Heart left ventricle (tissue), 16 donors: Measurements from ENCODE around the gene PRR29. TPM values are rescaled to one million over a fixed set of nuclear protein-coding genes. Genes with fewer than 3 reads are reported as not detected.

ENCODE experiments used
- ATAC-seq, 4 donors: fragments of 200-7000 bp; cut with Tn5 transposase; one replicate each; pipeline ENCODE4 v1.9.1; 2020 to 2022; ENCODE audit warnings: moderate library complexity in 4 of 4, mild to moderate bottlenecking in 3 of 4, moderate number of reproducible peaks in 1 of 4
- DNase-seq, 5 donors: peaks; one replicate each; pipeline ENCODE4 v3.0.0-alpha.2; 2020
- H3K27ac ChIP-seq, 12 donors: fragments of 200-600 bp; sonication (generic) in 4 of 12; one replicate each; pipeline versions ENCODE4 v1.5.0 to v1.8.0; 2016 to 2022; ENCODE audit warnings: mild to moderate bottlenecking in 2 of 12
- H3K27me3 ChIP-seq, 9 donors: fragments of 200-600 bp; sonication (generic) in 2 of 9; one replicate each; pipeline versions ENCODE4 v1.5.1 to v1.8.0; 2016 to 2022; ENCODE audit warnings: mild to moderate bottlenecking in 3 of 9
- H3K36me3 ChIP-seq, 9 donors: fragments of 200-600 bp; sonication (generic) in 2 of 9; one replicate each; pipeline versions ENCODE4 v1.5.0 to v1.8.0; 2018 to 2022; ENCODE audit warnings: mild to moderate bottlenecking in 2 of 9
- H3K4me1 ChIP-seq, 12 donors: fragments of 200-600 bp; sonication (generic) in 4 of 12; one replicate each; pipeline versions ENCODE4 v1.5.0 to v1.8.0; 2016 to 2022; ENCODE audit warnings: mild to moderate bottlenecking in 3 of 12
- H3K4me3 ChIP-seq, 12 donors: fragments of 200-600 bp; sonication (generic) in 4 of 12; one replicate each; pipeline versions ENCODE4 v1.5.0 to v1.8.0; 2017 to 2022; ENCODE audit warnings: mild to moderate bottlenecking in 9 of 12, moderate library complexity in 4 of 12
- H3K9me3 ChIP-seq, 12 donors: fragments of 200-600 bp; sonication (generic) in 4 of 12; one replicate each; pipeline versions ENCODE4 v1.5.0 to v1.8.0; 2016 to 2022; ENCODE audit warnings: mild to moderate bottlenecking in 1 of 12
- POLR2A ChIP-seq, 2 donors: fragments of 450-650 bp; IDR thresholded peaks; one replicate each; pipeline ENCODE4 v1.6.1; 2017; ENCODE audit warnings: antibody characterized with exemption in 2 of 2, mild to moderate bottlenecking in 2 of 2, moderate library complexity in 2 of 2
- WGBS, 4 donors: extraction: QIAGEN DNeasy Blood & Tissue Kit in 2 of 4; methylation state at CpG; one replicate each; pipeline versions ENCODE4 v1.1.5 to v1.1.7; 2013 to 2018; 5-methylcytosine and 5-hydroxymethylcytosine counted together
- intact Hi-C, 10 donors: fragments of 100-400 bp; cut with DNase I; formaldehyde crosslinking; loops; one replicate each; pipeline versions ENCODE4 v1.11.1 to v1.14.2; 2022
- polyA plus RNA-seq, 2 donors: library from polyadenylated mRNA; stranded (reverse); fragments of 200-250 nt; gene quantifications; one replicate each; pipeline ENCODE4 v1.2.3, GENCODE V29; 2013
- total RNA-seq, 9 donors: library from RNA; depleted of rRNA in 2 of 9; stranded (reverse); fragments of >200 nt in 2 of 9; fragmentation: NEBNext Ultra II Directional in 3 of 9; extraction: Animal tissue kit (Norgen Biotek cat#: 25700) in 3 of 9; gene quantifications; one replicate each; pipeline versions ENCODE4 v1.1.0 to v1.2.4, GENCODE V29; 2016 to 2023
- TF ChIP-seq, protein P1 (sequence below), 12 donors: fragments of 200-600 bp; sonication (generic) in 4 of 12; IDR thresholded peaks; one replicate each; pipeline versions ENCODE4 v1.5.0 to v1.8.0; 2018 to 2022; ENCODE audit warnings: antibody characterized with exemption in 12 of 12, mild to moderate bottlenecking in 5 of 12
- donor health status: ischemic (EF 13 %, LVEDD 7.1; RV severe dilation, severe dysfunction).
- donor health status: healthy with polysubstance abuse.
- donor health status: DM: no; HTN: yes; CAD: no.
- donor health status: DM: no; HTN: no; CAD: no.
- donor health status: ischemic (EF 25% LVEDD 6.9; RV normal size, moderate dysfunction).
- donor health status: ischemic (EF 25% LVEDD 5.7; RV mildly dilated, moderate dysfunction).
- donor health status: healthy.
- donor health status: DM: yes; HTN: yes; CAD: no.
- donor health status: ischemic (EF 35%, LVEDD 5.7; RV mildly dilated, moderate dysfunction).
- donor health status: nonischemic (EF 11% LVEDD 7.7; RV severe dilation, severe dysfunction).
- donor health status: DM: yes; HTN: yes; CAD: no.
- donor health status: PGD.
- donor health status: ischemic (EF 29% LVEDD 5.4; RV normal size, mild dysfunction).
- donor health status: nonischemic (EF 23%, LVEDD 6.1; RV moderate dilation, normal function).

PRR29 gene
- total and polyA plus RNA-seq, 11 donors, result 0.15 to 1.8 (median 0.26) TPM; not detected in 3

DNA sequence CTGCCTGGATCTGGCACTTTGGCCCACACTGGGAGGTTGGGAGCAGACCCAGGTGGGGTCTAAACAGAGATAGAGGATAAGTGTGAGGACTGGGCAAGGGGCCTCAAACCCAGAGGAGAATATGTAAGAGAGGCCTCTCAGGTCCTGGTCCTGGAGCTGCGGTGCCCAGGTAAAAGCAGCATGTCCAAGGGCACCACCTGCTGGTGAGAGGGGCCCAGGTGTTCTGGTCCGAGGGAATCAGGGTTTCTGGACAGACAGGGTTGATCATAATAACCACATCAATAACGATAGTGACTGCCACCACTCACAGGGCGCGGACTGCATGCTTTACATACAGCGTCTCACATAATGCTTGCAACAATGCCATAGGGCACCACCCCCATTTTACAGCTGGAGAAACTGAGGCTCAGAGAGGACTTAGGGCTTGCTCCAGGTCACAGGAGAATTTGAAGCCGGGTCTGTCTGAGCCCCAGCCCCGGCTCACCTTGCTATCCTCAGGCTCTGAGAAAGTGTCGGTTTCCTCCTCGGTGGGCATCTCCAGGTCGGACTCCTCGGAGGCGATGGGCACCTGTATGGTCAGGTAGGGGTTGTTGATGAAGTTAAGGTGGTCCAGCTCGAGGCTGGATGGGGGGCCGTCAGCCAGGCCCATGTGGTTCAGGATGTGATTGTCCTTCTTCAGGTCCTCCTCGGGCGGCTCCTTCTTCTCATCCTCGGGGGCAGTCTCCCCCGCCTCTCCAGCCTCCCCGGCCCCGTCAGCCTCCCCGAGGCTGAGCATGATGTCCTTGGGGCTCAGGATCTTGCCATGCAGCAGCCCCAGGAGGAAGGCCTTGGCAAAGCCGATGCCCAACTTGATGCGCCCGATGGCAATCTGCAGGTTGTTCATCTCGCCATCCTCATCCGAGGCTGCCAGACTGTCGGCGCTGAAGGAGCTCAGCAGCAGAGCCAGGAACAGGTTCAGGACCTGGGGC is 46.9 kb upstream of the PRR29 start:
- ATAC-seq, result no peak
- no peaks in the 10 kb centered on the region for H3K36me3 ChIP-seq
- no peak for DNase-seq
- intact Hi-C loops, result loop anchor here in 2 of 10 donors (5.0 kb wide), 2 partner anchors 36 to 39 kb away; partner anchors contain the start of gene CSHL1 (in 1 of the 2)
- H3K4me3 ChIP-seq, result no peak overlapping the region
- H3K27ac ChIP-seq, result no peak overlapping the region
- no peaks in the 10 kb centered on the region for H3K9me3 ChIP-seq
- H3K4me1 ChIP-seq, result peaks cover 0 to 22% (median 12%) of the 10 kb centered on the region in 12 donors
- TF ChIP-seq POLR2A (IDR thresholded peaks at IDR 0.05), result no peak
- TF ChIP-seq, protein P1, sequence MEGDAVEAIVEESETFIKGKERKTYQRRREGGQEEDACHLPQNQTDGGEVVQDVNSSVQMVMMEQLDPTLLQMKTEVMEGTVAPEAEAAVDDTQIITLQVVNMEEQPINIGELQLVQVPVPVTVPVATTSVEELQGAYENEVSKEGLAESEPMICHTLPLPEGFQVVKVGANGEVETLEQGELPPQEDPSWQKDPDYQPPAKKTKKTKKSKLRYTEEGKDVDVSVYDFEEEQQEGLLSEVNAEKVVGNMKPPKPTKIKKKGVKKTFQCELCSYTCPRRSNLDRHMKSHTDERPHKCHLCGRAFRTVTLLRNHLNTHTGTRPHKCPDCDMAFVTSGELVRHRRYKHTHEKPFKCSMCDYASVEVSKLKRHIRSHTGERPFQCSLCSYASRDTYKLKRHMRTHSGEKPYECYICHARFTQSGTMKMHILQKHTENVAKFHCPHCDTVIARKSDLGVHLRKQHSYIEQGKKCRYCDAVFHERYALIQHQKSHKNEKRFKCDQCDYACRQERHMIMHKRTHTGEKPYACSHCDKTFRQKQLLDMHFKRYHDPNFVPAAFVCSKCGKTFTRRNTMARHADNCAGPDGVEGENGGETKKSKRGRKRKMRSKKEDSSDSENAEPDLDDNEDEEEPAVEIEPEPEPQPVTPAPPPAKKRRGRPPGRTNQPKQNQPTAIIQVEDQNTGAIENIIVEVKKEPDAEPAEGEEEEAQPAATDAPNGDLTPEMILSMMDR (IDR thresholded peaks at IDR 0.05), result peak in 4 of 12 donors; percentile 10 to 24 (median 24)
- H3K27me3 ChIP-seq, result no peaks in the 10 kb centered on the region
- WGBS, 4 donors, result 89 to 95% (median 91%) methylated on average over 21 to 29 of the region's 29 CpGs

DNA sequence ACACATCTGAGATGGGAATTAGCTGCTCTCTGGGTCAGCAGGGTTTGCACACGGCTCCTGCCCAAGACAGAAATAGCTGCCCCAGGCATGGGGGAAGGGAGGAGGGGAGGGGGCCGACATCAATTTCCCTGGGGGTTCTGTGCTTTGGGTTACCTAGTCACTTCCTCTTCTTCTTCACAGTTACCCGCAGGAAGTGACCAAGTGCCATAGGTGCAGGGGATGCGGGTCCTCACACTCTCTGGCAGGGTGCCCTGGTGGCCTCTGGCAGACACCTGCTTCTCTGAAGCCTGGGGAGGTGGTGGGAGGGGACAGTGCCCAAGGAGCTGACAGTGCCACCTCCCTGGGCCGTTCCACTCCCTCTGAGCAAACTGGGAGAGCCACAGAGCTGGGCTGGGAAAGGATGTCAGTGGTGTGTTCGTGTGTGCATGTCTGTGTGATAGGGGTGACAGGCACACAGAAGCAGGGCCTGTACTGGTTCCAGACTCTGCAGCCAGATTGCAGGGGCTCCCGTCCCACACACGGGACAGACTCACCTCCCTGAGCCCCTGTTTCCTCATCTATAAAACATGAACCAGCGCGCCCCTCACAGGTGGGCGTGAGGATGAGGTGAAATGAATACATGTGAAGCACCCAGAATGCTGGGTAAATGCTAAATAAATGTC is 43.6 kb upstream of the PRR29 start:
- no peaks in the 10 kb centered on the region for H3K9me3 ChIP-seq
- 50 to 62% (median 55%) methylated on average over 11 of the region's 11 CpGs for WGBS, 4 donors
- H3K27me3 ChIP-seq, result no peaks in the 10 kb centered on the region
- no peak for DNase-seq
- no peak overlapping the region for H3K4me3 ChIP-seq
- H3K27ac ChIP-seq, result no peak overlapping the region
- TF ChIP-seq, protein P1 (IDR thresholded peaks at IDR 0.05), result no peak
- no peak for TF ChIP-seq POLR2A (IDR thresholded peaks at IDR 0.05)
- H3K4me1 ChIP-seq, result peaks cover 0 to 14% (median 10%) of the 10 kb centered on the region in 12 donors
- H3K36me3 ChIP-seq, result no peaks in the 10 kb centered on the region
- ATAC-seq, result peak in 2 of 4 donors; percentile 26 to 31
- intact Hi-C loops, result loop anchor here in 2 of 10 donors (5.0 kb wide), 2 partner anchors 33 to 42 kb away; partner anchors contain the start of gene CSHL1 (in 1 of the 2)

DNA sequence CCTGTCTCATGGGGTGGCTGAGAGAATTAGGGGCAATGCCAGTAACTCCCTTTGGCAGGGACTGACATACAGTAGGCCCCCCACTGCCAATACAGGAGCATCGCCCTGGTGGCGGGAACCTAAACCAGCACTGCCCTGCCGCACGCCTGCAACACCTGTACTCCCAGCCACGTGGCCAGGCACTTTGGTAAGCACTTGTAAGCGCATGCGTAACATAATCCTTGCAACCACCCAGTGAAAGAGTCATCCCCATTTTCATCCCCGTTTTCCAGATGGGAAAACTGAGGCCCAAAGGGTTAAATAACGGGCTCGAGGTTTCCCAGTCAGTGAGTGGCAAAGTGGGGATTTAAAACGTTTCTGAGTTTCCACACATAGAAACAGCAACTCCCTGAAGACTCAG is 42.9 kb upstream of the PRR29 start:
- no peak for ATAC-seq
- Histone ChIP-seq H3K27ac (no peak overlapping the region), H3K9me3 (no peaks in the 10 kb centered on the region), H3K4me1 (peaks cover 0 to 17% (median 12%) of the 10 kb centered on the region in 12 donors), H3K27me3 (no peaks in the 10 kb centered on the region), H3K4me3 (no peak overlapping the region), H3K36me3 (no peaks in the 10 kb centered on the region)
- WGBS, 4 donors, result 75 to 86% (median 85%) methylated on average over 7 to 11 of the region's 11 CpGs
- TF ChIP-seq POLR2A (IDR thresholded peaks at IDR 0.05), result no peak
- TF ChIP-seq, protein P1 (IDR thresholded peaks at IDR 0.05), result no peak
- intact Hi-C loops, result no loop called here
- no peak for DNase-seq

DNA sequence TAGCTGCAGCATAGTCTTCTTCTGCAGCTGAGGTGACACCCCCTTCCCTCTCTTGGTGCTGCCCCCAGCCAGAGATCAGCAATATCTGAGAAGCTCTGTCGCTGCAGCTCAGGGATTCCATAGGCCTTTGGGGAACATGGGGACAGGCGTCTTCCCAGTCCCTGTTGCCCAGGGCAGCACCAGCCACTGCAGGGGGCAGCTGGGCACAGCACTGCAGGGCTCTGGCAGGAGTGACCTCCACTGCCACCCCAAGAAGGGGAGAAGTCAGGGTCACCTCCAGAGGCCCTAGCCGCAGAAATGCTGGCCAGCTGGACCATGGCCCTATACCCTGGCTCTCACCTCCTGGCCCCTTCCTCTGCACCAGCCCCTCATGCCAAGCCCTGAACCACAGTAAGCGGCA is 42.4 kb upstream of the PRR29 start:
- no peak for DNase-seq
- TF ChIP-seq, protein P1 (IDR thresholded peaks at IDR 0.05), result no peak
- no peak for TF ChIP-seq POLR2A (IDR thresholded peaks at IDR 0.05)
- Histone ChIP-seq H3K36me3 (no peaks in the 10 kb centered on the region), H3K9me3 (no peaks in the 10 kb centered on the region), H3K4me1 (peaks cover 0 to 21% (median 13%) of the 10 kb centered on the region in 12 donors), H3K27ac (no peak overlapping the region), H3K27me3 (no peaks in the 10 kb centered on the region), H3K4me3 (no peak overlapping the region)
- ATAC-seq, result no peak
- intact Hi-C loops, result no loop called here
- WGBS, 4 donors, result 88 to 97% (median 92%) methylated on average over 3 to 4 of the region's 4 CpGs
